GM18861 (cell line): ENCODE results near the gene MAP4K5.
A peak's percentile ranks its signal among the peaks of the same experiment; 100 is the strongest.
"Not testable (repeated sequence)": the region's sequence is repeated elsewhere in the genome, so short reads cannot be mapped to it uniquely, and the experiment has no call there.

Source experiments
- ATAC-seq: cut with Tn5 transposase; IDR thresholded peaks from one replicate; pipeline ENCODE4 v1.9.1; 2021; ENCODE audit not compliant: unreplicated experiment

MAP4K5 gene

GRCh38 chr14:50532502-50533240 is at the start of gene MAP4K5:
TSS of gene MAP4K5 (minus strand) at chr14:50532569. CDS start at chr14:50532049, 520 bp downstream.
- peak; percentile 89 for ATAC-seq

GRCh38 chr14:50578433-50578832 is 46.1 kb upstream of the MAP4K5 start:
- no peak for ATAC-seq

GRCh38 chr14:50577982-50578381 is 45.6 kb upstream of the MAP4K5 start:
- ATAC-seq = no peak

GRCh38 chr14:50575769-50576168 is 43.4 kb upstream of the MAP4K5 start:
- no peak for ATAC-seq

- no peak for ATAC-seq
Measured at GRCh38 chr14:50573862-50574261, 41.5 kb upstream of the MAP4K5 start.

GRCh38 chr14:50569714-50570274 is 37.4 kb upstream of the MAP4K5 start:
- no peak for ATAC-seq

GRCh38 chr14:50562841-50563240 is 30.5 kb upstream of the MAP4K5 start:
- ATAC-seq = no peak

- no peak for ATAC-seq
Measured at GRCh38 chr14:50560931-50561285, 28.5 kb upstream of the MAP4K5 start.

- no peak for ATAC-seq
Measured at GRCh38 chr14:50559990-50560930, 27.9 kb upstream of the MAP4K5 start, which contains the start of gene ATL1. TSS of gene ATL1 (plus strand) at chr14:50560145. CDS start at chr14:50560266, 121 bp downstream.

- not testable (repeated sequence) for ATAC-seq
Measured at GRCh38 chr14:50552796-50553195, 20.4 kb upstream of the MAP4K5 start.

GRCh38 chr14:50551877-50552276 is 19.5 kb upstream of the MAP4K5 start:
- no peak for ATAC-seq

- no peak for ATAC-seq
Measured at GRCh38 chr14:50550294-50550693, 17.9 kb upstream of the MAP4K5 start.

GRCh38 chr14:50545618-50546017 is 13.2 kb upstream of the MAP4K5 start:
- ATAC-seq = no peak

- ATAC-seq = no peak
Measured at GRCh38 chr14:50544911-50545310, 12.5 kb upstream of the MAP4K5 start.

GRCh38 chr14:50542941-50543418 is 10.6 kb upstream of the MAP4K5 start:
- ATAC-seq = no peak

GRCh38 chr14:50541159-50541567 is 8.8 kb upstream of the MAP4K5 start:
- ATAC-seq = no peak

GRCh38 chr14:50539051-50539450 is 6.7 kb upstream of the MAP4K5 start:
- ATAC-seq = no peak

GRCh38 chr14:50538034-50538433 is 5.7 kb upstream of the MAP4K5 start:
- ATAC-seq = not testable (repeated sequence)

- no peak for ATAC-seq
Measured at GRCh38 chr14:50534997-50535396, 2.6 kb upstream of the MAP4K5 start.

- no peak for ATAC-seq
Measured at GRCh38 chr14:50534416-50534815, 2.0 kb upstream of the MAP4K5 start.

- no peak for ATAC-seq
Measured at GRCh38 chr14:50533806-50534205, 1.4 kb upstream of the MAP4K5 start.
